Esophagus squamous epithelium (tissue), 5 donors: ENCODE data around the gene CCDC8. TPM values are rescaled to one million over a fixed set of nuclear protein-coding genes. Genes with fewer than 3 reads are reported as not detected.
"Not testable (repeated sequence)": the region's sequence is repeated elsewhere in the genome, so short reads cannot be mapped to it uniquely, and the experiment has no call there.

Experiments
- DNase-seq: peaks from one replicate; lab custom pipeline; 2025; lab: John Stamatoyannopoulos, UW
- H3K27ac ChIP-seq, 4 donors: fragments of 200-600 bp; sonication (generic); one replicate each; pipeline ENCODE4 v1.5.1; 2016 to 2019; ENCODE audit warnings: mild to moderate bottlenecking in 1 of 4
- H3K27me3 ChIP-seq, 4 donors: fragments of 200-600 bp; sonication (generic); 1 replicate in 3 of 4; 2 replicates in 1 of 4; pipeline versions ENCODE4 v1.5.1 to v1.6.0; 2017 to 2021; ENCODE audit warnings: antibody characterized with exemption in 1 of 4
- H3K36me3 ChIP-seq, 3 donors: fragments of 200-600 bp; sonication (generic); one replicate each; pipeline ENCODE4 v1.5.1; 2016 to 2019
- H3K4me1 ChIP-seq, 3 donors: fragments of 200-600 bp; sonication (generic); one replicate each; pipeline ENCODE4 v1.5.1; 2017 to 2019
- H3K4me3 ChIP-seq, 4 donors: fragments of 200-600 bp; sonication (generic); 1 replicate in 3 of 4; 2 replicates in 1 of 4; pipeline ENCODE4 v1.5.1; 2016 to 2019; ENCODE audit warnings: mild to moderate bottlenecking in 2 of 4, moderate library complexity in 1 of 4
- H3K9me3 ChIP-seq, 3 donors: fragments of 200-600 bp; sonication (generic); one replicate each; pipeline ENCODE4 v1.5.1; 2016 to 2019
- POLR2A ChIP-seq, 4 donors: fragments of 450-650 bp; IDR thresholded peaks; one replicate each; pipeline ENCODE4 v1.6.1; 2017; ENCODE audit warnings: antibody characterized with exemption in 4 of 4, mild to moderate bottlenecking in 4 of 4, moderate library complexity in 3 of 4
- WGBS, 2 donors: methylation state at CpG; one replicate each; pipeline ENCODE4 v1.1.5; 2018; 5-methylcytosine and 5-hydroxymethylcytosine counted together
- intact Hi-C: fragments of 100-400 bp; cut with DNase I; formaldehyde crosslinking; loops from one replicate; pipeline ENCODE4 v1.15.0; 2022
- total RNA-seq, 4 donors: library from RNA; depleted of rRNA; stranded (reverse); fragments of >200 nt; gene quantifications; one replicate each; pipeline ENCODE4 v1.1.0, GENCODE V29; 2016
- TF ChIP-seq, protein P1 (sequence below), 6 experiments: fragments of 450-650 bp in 4 of 6; fragments of 200-600 bp in 2 of 6; sonication (generic) in 2 of 6; IDR thresholded peaks; one replicate each; pipeline ENCODE4 v1.5.1; 2016 to 2019; ENCODE audit warnings: antibody characterized with exemption in 6 of 6, mild to moderate bottlenecking in 4 of 6, moderate library complexity in 4 of 6
- donor health status: DM: yes; HTN: yes; CAD: no.

The CCDC8 gene
- total RNA-seq, 4 donors from 2014 or later = 0.53 to 1.7 (median 0.62) TPM

DNA sequence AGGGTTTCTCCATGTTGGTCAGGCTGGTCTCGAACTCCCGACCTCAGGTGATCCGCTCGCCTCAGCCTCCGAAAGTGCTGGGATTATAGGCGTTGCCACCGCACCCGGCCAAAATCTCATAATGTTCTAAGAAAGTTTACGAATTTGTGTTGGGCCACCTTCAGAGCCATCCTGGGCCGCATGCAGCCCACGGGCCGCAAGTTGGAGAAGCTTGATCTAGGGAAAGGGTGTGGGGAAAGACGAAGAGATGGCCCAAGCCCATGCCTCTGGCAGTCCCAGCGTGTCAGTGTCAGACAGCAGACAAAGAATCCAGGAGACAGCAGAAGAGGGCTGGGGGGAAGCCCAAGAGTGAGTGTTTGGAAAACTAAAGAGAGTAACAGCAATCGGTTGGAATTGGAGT is 32.7 kb upstream of the CCDC8 start:
- Histone ChIP-seq H3K4me1 (peaks cover 0 to 14% (median 2%) of the 10 kb centered on the region in 3 donors), H3K36me3 (no peaks in the 10 kb centered on the region), H3K9me3 (no peaks in the 10 kb centered on the region), H3K27me3 (peaks cover 0 to 38% (median 0%) of the 10 kb centered on the region in 4 donors), H3K27ac (no peak overlapping the region), H3K4me3 (no peak overlapping the region)
- no peak for DNase-seq
- WGBS, 2 donors = 86 to 91% methylated on average over 11 to 13 of the region's 15 CpGs
- intact Hi-C loops = no loop called here
- TF ChIP-seq, protein P1, sequence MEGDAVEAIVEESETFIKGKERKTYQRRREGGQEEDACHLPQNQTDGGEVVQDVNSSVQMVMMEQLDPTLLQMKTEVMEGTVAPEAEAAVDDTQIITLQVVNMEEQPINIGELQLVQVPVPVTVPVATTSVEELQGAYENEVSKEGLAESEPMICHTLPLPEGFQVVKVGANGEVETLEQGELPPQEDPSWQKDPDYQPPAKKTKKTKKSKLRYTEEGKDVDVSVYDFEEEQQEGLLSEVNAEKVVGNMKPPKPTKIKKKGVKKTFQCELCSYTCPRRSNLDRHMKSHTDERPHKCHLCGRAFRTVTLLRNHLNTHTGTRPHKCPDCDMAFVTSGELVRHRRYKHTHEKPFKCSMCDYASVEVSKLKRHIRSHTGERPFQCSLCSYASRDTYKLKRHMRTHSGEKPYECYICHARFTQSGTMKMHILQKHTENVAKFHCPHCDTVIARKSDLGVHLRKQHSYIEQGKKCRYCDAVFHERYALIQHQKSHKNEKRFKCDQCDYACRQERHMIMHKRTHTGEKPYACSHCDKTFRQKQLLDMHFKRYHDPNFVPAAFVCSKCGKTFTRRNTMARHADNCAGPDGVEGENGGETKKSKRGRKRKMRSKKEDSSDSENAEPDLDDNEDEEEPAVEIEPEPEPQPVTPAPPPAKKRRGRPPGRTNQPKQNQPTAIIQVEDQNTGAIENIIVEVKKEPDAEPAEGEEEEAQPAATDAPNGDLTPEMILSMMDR (IDR thresholded peaks at IDR 0.05) = no peak
- TF ChIP-seq POLR2A (IDR thresholded peaks at IDR 0.05) = no peak

- Histone ChIP-seq H3K9me3 (no peaks in the 10 kb centered on the region), H3K4me3 (no peak overlapping the region), H3K27me3 (peaks cover 0 to 19% (median 0%) of the 10 kb centered on the region in 4 donors), H3K36me3 (no peaks in the 10 kb centered on the region), H3K4me1 (peaks cover 0 to 8% (median 0%) of the 10 kb centered on the region in 3 donors), H3K27ac (no peak overlapping the region)
- intact Hi-C loops = no loop called here
- WGBS, 2 donors = 35 to 42% methylated on average over 8 of the region's 8 CpGs
- no peak for DNase-seq
- TF ChIP-seq POLR2A (IDR thresholded peaks at IDR 0.05) = no peak
- TF ChIP-seq, protein P1 (IDR thresholded peaks at IDR 0.05) = no peak
Measured at GRCh38 chr19:46442808-46443450, 29.6 kb upstream of the CCDC8 start.

DNA sequence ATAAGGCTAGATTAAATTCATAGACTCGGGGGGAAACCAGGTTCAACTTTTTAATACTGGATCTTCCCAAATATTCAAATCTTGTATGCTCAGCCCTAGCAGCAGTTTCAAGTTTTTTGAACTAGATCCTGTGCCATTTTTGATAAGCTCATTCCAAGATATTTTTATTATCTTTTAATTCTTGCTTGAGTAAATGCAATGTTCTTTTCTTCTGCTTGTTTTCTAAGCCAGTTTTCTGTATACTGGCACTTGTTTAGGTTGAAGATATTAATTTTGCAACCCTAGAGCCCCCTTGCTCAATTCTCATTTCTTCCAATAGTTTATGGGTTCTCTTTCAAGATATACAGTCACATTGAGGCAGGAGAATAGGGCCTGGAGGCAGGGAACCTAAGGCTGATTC is 28.5 kb upstream of the CCDC8 start:
- TF ChIP-seq, protein P1 (IDR thresholded peaks at IDR 0.05) = no peak
- no peak for TF ChIP-seq POLR2A (IDR thresholded peaks at IDR 0.05)
- DNase-seq = no peak
- 64 to 72% methylated on average over 1 of the region's 1 CpG for WGBS, 2 donors

GRCh38 chr19:46435689-46436088 is 22.3 kb upstream of the CCDC8 start:
- 86 to 87% methylated on average over 4 of the region's 4 CpGs for WGBS, 2 donors
- DNase-seq, H3K4me1 ChIP-seq, H3K4me3 ChIP-seq, H3K27ac ChIP-seq, intact Hi-C loops, H3K36me3 ChIP-seq, H3K9me3 ChIP-seq: not testable (repeated sequence)
- H3K27me3 ChIP-seq = peaks cover 0 to 65% (median 2%) of the 10 kb centered on the region in 4 donors

More for the DNA sequence above, 28.5 kb upstream of the CCDC8 start:
- H3K27ac ChIP-seq = no peak overlapping the region
- H3K4me3 ChIP-seq = no peak overlapping the region
- H3K27me3 ChIP-seq = peaks cover 0 to 18% (median 0%) of the 10 kb centered on the region in 4 donors
- no peaks in the 10 kb centered on the region for H3K36me3 ChIP-seq
- peaks cover 0 to 8% (median 0%) of the 10 kb centered on the region in 3 donors for H3K4me1 ChIP-seq
- H3K9me3 ChIP-seq = no peaks in the 10 kb centered on the region
- intact Hi-C loops = no loop called here

DNA sequence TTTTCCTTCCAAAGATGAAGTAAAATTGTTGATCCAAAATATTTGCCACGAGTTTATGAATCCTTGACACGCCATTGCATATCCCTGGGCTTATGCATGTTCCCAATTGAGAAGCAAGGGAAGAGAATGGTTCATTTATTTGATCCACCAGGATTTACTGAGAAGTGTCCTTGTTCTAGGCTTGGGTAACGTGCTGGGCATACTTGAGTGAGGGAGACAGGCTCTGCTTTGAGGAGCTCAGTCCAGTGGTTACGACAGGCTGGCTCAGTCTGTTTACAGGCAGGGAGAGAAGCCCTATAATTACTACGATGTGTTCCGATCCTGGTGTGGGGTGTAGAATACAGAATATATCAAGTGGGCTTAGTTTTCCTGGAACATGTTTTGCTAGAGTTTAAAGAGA is 21.6 kb upstream of the CCDC8 start:
- Histone ChIP-seq H3K9me3 (no peaks in the 10 kb centered on the region), H3K4me1 (no peaks in the 10 kb centered on the region), H3K36me3 (no peaks in the 10 kb centered on the region), H3K27me3 (peaks cover 0 to 71% (median 2%) of the 10 kb centered on the region in 4 donors), H3K4me3 (no peak overlapping the region), H3K27ac (no peak overlapping the region)
- TF ChIP-seq, protein P1 (IDR thresholded peaks at IDR 0.05) = no peak
- no peak for TF ChIP-seq POLR2A (IDR thresholded peaks at IDR 0.05)
- intact Hi-C loops = no loop called here
- no peak for DNase-seq
- 49 to 56% methylated on average over 6 of the region's 6 CpGs for WGBS, 2 donors

GRCh38 chr19:46433470-46433869 is 20.1 kb upstream of the CCDC8 start:
- H3K27me3 ChIP-seq = peaks cover 0 to 87% (median 2%) of the 10 kb centered on the region in 4 donors
- intact Hi-C loops, H3K4me1 ChIP-seq, H3K4me3 ChIP-seq, H3K36me3 ChIP-seq, H3K9me3 ChIP-seq, DNase-seq, H3K27ac ChIP-seq: not testable (repeated sequence)
- WGBS, 2 donors = 34 to 49% methylated on average over 7 of the region's 7 CpGs
